Prostate gland (tissue), 2 donors: Measurements from ENCODE around the gene PDILT. TPM values are rescaled to one million over a fixed set of nuclear protein-coding genes. Genes with fewer than 3 reads are reported as not detected.

Experiments
- DNase-seq: peaks from one replicate; pipeline ENCODE4 v3.0.0-alpha.2; 2019; ENCODE audit warnings: low spot score
- H3K27ac ChIP-seq, 2 donors: fragments of 200-600 bp; sonication (generic); 2 replicates each; pipeline ENCODE4 v1.5.1; 2017 to 2019
- H3K27me3 ChIP-seq: fragments of 200-600 bp; sonication (generic); replicated peaks from 2 replicates; pipeline ENCODE4 v1.5.1; 2019; ENCODE audit not compliant: insufficient read depth
- H3K36me3 ChIP-seq, 2 donors: fragments of 200-600 bp; sonication (generic); 1 replicate in 1 of 2; 2 replicates in 1 of 2; pipeline versions ENCODE4 v1.5.1 to v1.8.1; 2017 to 2019
- H3K4me1 ChIP-seq: fragments of 200-600 bp; sonication (generic); replicated peaks from 2 replicates; pipeline ENCODE4 v1.5.1; 2019
- H3K4me3 ChIP-seq, 2 donors: fragments of 200-600 bp; sonication (generic); 2 replicates each; pipeline ENCODE4 v1.5.1; 2017 to 2019
- H3K9me3 ChIP-seq: fragments of 200-600 bp; sonication (generic); 2 replicates; pipeline ENCODE4 v1.5.1; 2017
- CTCF ChIP-seq, 4 experiments: fragments of 200-600 bp in 2 of 4; fragments of 450-650 bp in 2 of 4; sonication (generic) in 2 of 4; IDR thresholded peaks; 1 replicate in 3 of 4; 2 replicates in 1 of 4; pipeline ENCODE4 v1.5.1; 2016 to 2019; ENCODE audit warnings: antibody characterized with exemption in 4 of 4, mild to moderate bottlenecking in 2 of 4, moderate library complexity in 2 of 4
- POLR2A ChIP-seq: fragments of 450-650 bp; IDR thresholded peaks from one replicate; pipeline ENCODE4 v1.6.1; 2016; ENCODE audit warnings: antibody characterized with exemption, mild to moderate bottlenecking
- POLR2AphosphoS5 ChIP-seq: sonication (generic); formaldehyde crosslinking; IDR thresholded peaks from one replicate; pipeline ENCODE4 v1.6.1; 2017; ENCODE audit warnings: antibody characterized with exemption
- WGBS: methylation state at CpG from one replicate; pipeline ENCODE4 v1.1.5; 2018; 5-methylcytosine and 5-hydroxymethylcytosine counted together
- intact Hi-C: fragments of 100-400 bp; cut with DNase I; formaldehyde crosslinking; loops from one replicate; pipeline ENCODE4 v1.14.2; 2022
- total RNA-seq, 2 donors: library from RNA; depleted of rRNA; stranded (reverse); fragments of >200 nt; gene quantifications; one replicate each; pipeline ENCODE4 v1.1.0, GENCODE V29; 2016

The PDILT gene
- total RNA-seq, 2 donors from 2014 or later: 0.87 to 2.4 TPM

GRCh38 chr16:20388854-20389253 lies 15.7 kb downstream of the PDILT start:
- intact Hi-C loops: no loop called here

GRCh38 chr16:20387978-20388377 lies 16.6 kb downstream of the PDILT start:
- no peak overlapping the region for H3K27ac ChIP-seq
- WGBS: 94% methylated on average over 3 of the region's 3 CpGs
- no peak for DNase-seq
- no peaks in the 10 kb centered on the region for H3K4me1 ChIP-seq
- TF ChIP-seq CTCF (IDR thresholded peaks at IDR 0.05): no peak
- TF ChIP-seq POLR2AphosphoS5: no peak
- no peak for TF ChIP-seq POLR2A
- intact Hi-C loops: no loop called here
- no peaks in the 10 kb centered on the region for H3K36me3 ChIP-seq
- H3K4me3 ChIP-seq: no peak overlapping the region
- H3K27me3 ChIP-seq: no peaks in the 10 kb centered on the region
- H3K9me3 ChIP-seq: no peaks in the 10 kb centered on the region

More at GRCh38 chr16:20388854-20389253, 15.7 kb downstream of the PDILT start:
- TF ChIP-seq CTCF (IDR thresholded peaks at IDR 0.05): no peak
- no peak for TF ChIP-seq POLR2A
- peak; percentile 78 for TF ChIP-seq POLR2AphosphoS5
- Histone ChIP-seq H3K9me3 (no peaks in the 10 kb centered on the region), H3K4me1 (no peaks in the 10 kb centered on the region), H3K27ac (no peak overlapping the region), H3K4me3 (no peak overlapping the region), H3K36me3 (no peaks in the 10 kb centered on the region), H3K27me3 (no peaks in the 10 kb centered on the region)
- peak; percentile 53 for DNase-seq
- WGBS: 44% methylated on average over 1 of the region's 1 CpG

GRCh38 chr16:20385844-20386832 lies 18.4 kb downstream of the PDILT start:
- Histone ChIP-seq H3K4me1 (no peaks in the 10 kb centered on the region), H3K9me3 (no peaks in the 10 kb centered on the region), H3K4me3 (no peak overlapping the region), H3K27ac (no peak overlapping the region), H3K36me3 (no peaks in the 10 kb centered on the region), H3K27me3 (no peaks in the 10 kb centered on the region)
- 34% methylated on average over 30 of the region's 30 CpGs for WGBS
- intact Hi-C loops: no loop called here
- DNase-seq: peak; percentile 51
- peak; percentile 55 to 83 (median 76) for TF ChIP-seq CTCF (IDR thresholded peaks at IDR 0.05)
- TF ChIP-seq POLR2AphosphoS5: no peak

GRCh38 chr16:20383106-20384029 lies 21.2 kb downstream of the PDILT start:
- Histone ChIP-seq H3K4me1 (no peaks in the 10 kb centered on the region), H3K4me3 (no peak overlapping the region), H3K9me3 (no peaks in the 10 kb centered on the region), H3K36me3 (no peaks in the 10 kb centered on the region), H3K27ac (no peak overlapping the region), H3K27me3 (no peaks in the 10 kb centered on the region)
- intact Hi-C loops: loop anchor here (5.0 kb wide), 1 partner anchor 476 kb away; no protein-coding TSS in a partner anchor
- 26% methylated on average over 11 of the region's 11 CpGs for WGBS
- TF ChIP-seq CTCF (IDR thresholded peaks at IDR 0.05) (peak; percentile 65 to 79 (median 74)), POLR2AphosphoS5 (peak; percentile 7), POLR2A (no peak)
- peak; percentile 61 for DNase-seq
